ENCODE measurements around the gene RNF220. TPM values are rescaled to one million over a fixed set of nuclear protein-coding genes. Genes with fewer than 3 reads are reported as not detected.

RNF220 gene
- total RNA-seq, 2 donors from 2014 or later: 54.8 to 88.7 TPM

DNA sequence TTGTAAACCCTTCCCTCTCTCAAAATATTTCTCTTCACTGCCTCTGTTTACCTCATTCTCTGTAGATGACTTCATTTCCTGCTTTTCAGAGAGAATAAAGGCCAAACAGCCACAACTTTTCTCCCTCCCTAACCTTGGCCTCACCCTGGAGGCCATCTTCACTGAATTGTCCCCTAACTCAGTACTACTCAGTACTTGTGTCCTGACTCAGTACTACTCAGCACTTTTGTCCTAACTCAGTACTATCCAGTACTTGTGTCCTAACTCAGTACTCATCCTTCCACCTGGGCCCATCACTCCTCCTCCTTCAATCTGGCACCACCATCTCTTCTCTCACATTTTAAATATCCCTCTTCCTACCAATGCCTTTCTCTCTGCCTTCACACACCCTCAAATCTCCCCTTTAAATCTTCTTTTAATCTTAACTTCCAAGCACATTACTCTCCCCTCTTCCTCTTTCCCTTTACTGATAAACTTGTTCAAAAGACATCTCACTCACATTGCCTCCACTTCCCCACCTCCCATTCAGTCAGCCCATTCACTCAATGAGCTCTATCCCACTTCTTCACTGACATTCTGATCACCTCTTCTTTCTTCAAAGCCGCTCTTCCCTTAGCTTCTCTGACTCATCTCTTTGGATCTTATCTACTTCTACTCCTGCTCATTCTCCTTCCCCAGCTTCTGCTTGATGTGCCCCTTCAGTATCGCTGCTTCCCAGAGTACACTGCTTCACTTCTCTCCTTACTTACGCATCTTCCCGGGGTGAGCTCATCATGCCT lies 121.4 kb downstream of the RNF220 start:
- H3K27ac Mint-ChIP-seq: no peak overlapping the region
- peak; percentile 55 for ATAC-seq (replicated peaks)
- H3K4me3 Mint-ChIP-seq: no peak overlapping the region
- no peaks in the 10 kb centered on the region for H3K36me3 Mint-ChIP-seq (ENCODE audit: low read depth)
- H3K4me1 Mint-ChIP-seq: no peaks in the 10 kb centered on the region
- no peaks in the 10 kb centered on the region for H3K9me3 Mint-ChIP-seq
- peaks cover 6% of the 10 kb centered on the region for H3K27me3 Mint-ChIP-seq

- ATAC-seq (replicated peaks): peak; percentile 93
Measured at GRCh38 chr1:44531785-44532566, 126.9 kb downstream of the RNF220 start.

GRCh38 chr1:44532567-44532944 lies 127.5 kb downstream of the RNF220 start:
- Mint-ChIP-seq H3K9me3 (no peaks in the 10 kb centered on the region), H3K27ac (no peak overlapping the region), H3K36me3 (ENCODE audit: low read depth) (no peaks in the 10 kb centered on the region), H3K4me1 (peaks cover 5% of the 10 kb centered on the region), H3K4me3 (no peak overlapping the region), H3K27me3 (peaks cover 28% of the 10 kb centered on the region)
- no peak for ATAC-seq (replicated peaks)

More at GRCh38 chr1:44531785-44532566, 126.9 kb downstream of the RNF220 start:
- peak overlapping the region; percentile 21 for H3K27ac Mint-ChIP-seq
- H3K4me1 Mint-ChIP-seq: peaks cover 5% of the 10 kb centered on the region
- H3K36me3 Mint-ChIP-seq (ENCODE audit: low read depth): no peaks in the 10 kb centered on the region
- no peaks in the 10 kb centered on the region for H3K9me3 Mint-ChIP-seq
- no peak overlapping the region for H3K4me3 Mint-ChIP-seq
- H3K27me3 Mint-ChIP-seq: peaks cover 22% of the 10 kb centered on the region

GRCh38 chr1:44534771-44535170 lies 129.7 kb downstream of the RNF220 start:
- H3K27me3 Mint-ChIP-seq: peaks cover 44% of the 10 kb centered on the region
- peaks cover 5% of the 10 kb centered on the region for H3K4me1 Mint-ChIP-seq
- H3K9me3 Mint-ChIP-seq: no peaks in the 10 kb centered on the region
- no peak overlapping the region for H3K4me3 Mint-ChIP-seq
- H3K36me3 Mint-ChIP-seq (ENCODE audit: low read depth): no peaks in the 10 kb centered on the region
- ATAC-seq (replicated peaks): no peak
- H3K27ac Mint-ChIP-seq: no peak overlapping the region

DNA sequence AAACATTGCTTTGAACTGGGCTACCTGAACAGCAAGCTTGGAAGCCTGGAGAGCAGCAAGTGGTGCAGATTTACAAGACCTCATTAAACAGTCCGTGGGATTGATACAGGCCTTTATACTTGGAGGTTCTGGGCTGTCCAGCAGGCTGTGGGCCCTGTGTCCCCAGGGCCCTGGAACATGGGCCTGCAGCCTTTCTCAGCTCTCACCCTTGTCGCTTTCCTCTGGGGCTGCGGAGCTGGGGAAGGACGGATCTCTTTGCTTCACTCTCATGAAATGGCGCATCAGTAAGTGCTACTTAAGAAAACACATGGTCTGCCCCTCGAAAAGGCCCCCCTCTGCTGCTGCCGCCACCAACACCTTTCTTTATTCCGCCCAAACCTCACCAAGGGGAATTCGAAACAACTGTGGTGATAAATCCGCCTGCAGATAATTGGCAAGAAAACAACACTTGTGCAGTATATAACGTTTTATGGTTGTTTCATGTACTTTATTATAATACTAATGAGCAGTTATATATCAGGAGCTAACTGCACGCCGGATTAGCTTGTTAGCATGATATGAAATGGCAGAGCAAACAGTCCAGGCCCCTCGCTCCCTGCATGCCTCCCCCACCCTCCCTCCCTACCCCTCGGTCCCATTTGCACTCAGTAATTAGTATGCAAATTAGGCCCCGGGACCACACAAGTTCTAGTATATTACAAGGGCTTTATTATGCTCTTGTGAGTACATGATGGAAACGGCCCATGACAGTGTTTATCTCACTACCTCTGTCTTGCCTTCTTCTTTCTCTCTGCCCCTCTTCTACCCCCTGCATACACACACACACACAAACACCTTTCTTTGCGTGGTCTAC lies 131.5 kb downstream of the RNF220 start:
- H3K27me3 Mint-ChIP-seq: peaks cover 49% of the 10 kb centered on the region
- no peaks in the 10 kb centered on the region for H3K9me3 Mint-ChIP-seq
- H3K36me3 Mint-ChIP-seq (ENCODE audit: low read depth): no peaks in the 10 kb centered on the region
- H3K4me1 Mint-ChIP-seq: peaks cover 5% of the 10 kb centered on the region
- no peak overlapping the region for H3K27ac Mint-ChIP-seq
- no peak for ATAC-seq (replicated peaks)
- H3K4me3 Mint-ChIP-seq: no peak overlapping the region

DNA sequence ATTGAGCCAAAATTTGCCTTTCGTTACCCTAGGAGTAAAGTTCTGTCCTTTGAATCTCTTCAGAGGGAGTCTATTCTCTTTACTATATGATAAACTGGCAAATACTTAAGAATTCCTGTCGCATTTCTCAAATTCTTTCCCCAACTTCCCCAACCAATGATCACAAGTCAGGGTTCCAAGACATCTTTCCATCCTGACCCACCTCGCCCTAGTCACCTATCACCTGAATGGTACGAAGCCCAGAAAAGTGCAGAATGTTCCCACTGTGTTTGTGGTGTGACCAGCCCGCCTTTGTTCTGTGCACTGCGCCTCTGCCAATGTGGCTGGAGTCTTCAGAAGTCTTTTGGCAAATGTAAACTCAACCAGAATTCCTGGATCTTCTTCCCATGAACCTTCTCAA lies 132.5 kb downstream of the RNF220 start:
- no peak for ATAC-seq (replicated peaks)
- H3K4me1 Mint-ChIP-seq: no peaks in the 10 kb centered on the region
- H3K9me3 Mint-ChIP-seq: no peaks in the 10 kb centered on the region
- H3K4me3 Mint-ChIP-seq: no peak overlapping the region
- peaks cover 50% of the 10 kb centered on the region for H3K27me3 Mint-ChIP-seq
- H3K36me3 Mint-ChIP-seq (ENCODE audit: low read depth): no peaks in the 10 kb centered on the region
- H3K27ac Mint-ChIP-seq: no peak overlapping the region

- no peaks in the 10 kb centered on the region for H3K9me3 Mint-ChIP-seq
Measured at GRCh38 chr1:44537956-44538355, 132.9 kb downstream of the RNF220 start.

DNA sequence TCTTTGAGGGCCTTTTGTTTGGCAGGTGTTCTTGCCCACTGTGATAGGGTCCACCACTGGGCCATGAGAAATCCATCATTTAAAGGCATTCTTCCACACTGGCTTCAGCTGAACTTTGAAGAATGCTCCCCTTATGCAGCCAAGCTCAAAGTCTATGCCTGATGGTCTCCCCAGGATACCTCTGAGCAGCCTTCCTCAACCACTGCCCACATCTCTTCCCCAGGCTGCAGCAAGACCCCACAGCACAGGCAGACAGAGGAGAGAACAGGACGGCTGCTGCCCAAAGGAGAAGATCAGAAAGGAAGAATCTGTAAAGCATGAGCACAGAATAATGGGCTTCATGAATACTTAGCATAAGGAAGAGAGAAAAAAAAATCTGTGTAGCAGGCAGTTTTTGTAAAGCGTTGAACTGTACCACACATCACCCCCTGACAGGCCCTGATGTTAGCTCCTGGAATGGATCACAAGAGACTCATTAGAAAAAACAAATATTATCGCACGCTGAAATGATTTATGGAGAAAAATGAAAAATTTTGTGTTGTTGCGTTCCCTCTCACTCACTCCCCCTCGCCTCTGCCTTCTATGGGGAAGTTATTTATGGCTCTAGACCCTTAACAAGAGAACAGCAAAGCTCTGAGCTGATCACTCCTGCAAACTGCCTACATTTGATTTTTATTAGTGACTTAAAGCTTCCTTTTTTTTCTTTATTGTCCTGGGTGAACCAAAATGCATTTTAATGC lies 135.1 kb downstream of the RNF220 start:
- no peaks in the 10 kb centered on the region for H3K9me3 Mint-ChIP-seq
- no peak for ATAC-seq (replicated peaks)
- peaks cover 54% of the 10 kb centered on the region for H3K27me3 Mint-ChIP-seq
- no peak overlapping the region for H3K27ac Mint-ChIP-seq
- no peaks in the 10 kb centered on the region for H3K36me3 Mint-ChIP-seq (ENCODE audit: low read depth)
- no peaks in the 10 kb centered on the region for H3K4me1 Mint-ChIP-seq
- no peak overlapping the region for H3K4me3 Mint-ChIP-seq

More at GRCh38 chr1:44537956-44538355, 132.9 kb downstream of the RNF220 start:
- peaks cover 46% of the 10 kb centered on the region for H3K27me3 Mint-ChIP-seq
- no peak for ATAC-seq (replicated peaks)
- H3K36me3 Mint-ChIP-seq (ENCODE audit: low read depth): no peaks in the 10 kb centered on the region
- H3K4me1 Mint-ChIP-seq: no peaks in the 10 kb centered on the region
- no peak overlapping the region for H3K27ac Mint-ChIP-seq
- H3K4me3 Mint-ChIP-seq: no peak overlapping the region

GRCh38 chr1:44542420-44543063 lies 137.5 kb downstream of the RNF220 start:
- peaks cover 58% of the 10 kb centered on the region for H3K27me3 Mint-ChIP-seq
- H3K9me3 Mint-ChIP-seq: no peaks in the 10 kb centered on the region
- H3K36me3 Mint-ChIP-seq (ENCODE audit: low read depth): no peaks in the 10 kb centered on the region

GRCh38 chr1:44543064-44543744 lies 138.1 kb downstream of the RNF220 start:
- no peaks in the 10 kb centered on the region for H3K9me3 Mint-ChIP-seq
- no peak for ATAC-seq (replicated peaks)
- no peaks in the 10 kb centered on the region for H3K36me3 Mint-ChIP-seq (ENCODE audit: low read depth)
- H3K27ac Mint-ChIP-seq: no peak overlapping the region
- H3K4me1 Mint-ChIP-seq: no peaks in the 10 kb centered on the region
- H3K4me3 Mint-ChIP-seq: no peak overlapping the region
- H3K27me3 Mint-ChIP-seq: peaks cover 58% of the 10 kb centered on the region

More at GRCh38 chr1:44542420-44543063, 137.5 kb downstream of the RNF220 start:
- Mint-ChIP-seq H3K4me3 (no peak overlapping the region), H3K27ac (no peak overlapping the region), H3K4me1 (no peaks in the 10 kb centered on the region)
- ATAC-seq (replicated peaks): no peak

DNA sequence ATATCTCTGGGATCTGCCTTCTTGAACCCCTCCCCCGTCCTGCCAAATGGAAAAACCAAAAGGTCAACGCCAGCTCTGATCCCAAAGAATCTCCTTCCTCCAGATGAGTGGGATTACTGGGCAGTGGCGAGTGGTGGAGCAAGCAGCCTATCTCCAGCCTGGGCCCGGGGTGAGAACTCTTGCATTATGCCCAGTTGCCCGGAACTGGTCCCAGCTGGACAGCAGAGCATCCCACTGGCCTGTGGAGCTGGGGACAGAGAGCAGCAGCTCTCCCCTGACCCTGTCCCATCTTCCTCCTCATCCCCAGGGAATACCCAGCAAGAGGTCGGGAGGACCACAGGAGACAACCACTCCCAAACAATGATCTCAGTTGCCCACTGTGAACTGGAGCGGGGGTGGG lies 138.7 kb downstream of the RNF220 start:
- H3K4me1 Mint-ChIP-seq: no peaks in the 10 kb centered on the region
- H3K9me3 Mint-ChIP-seq: no peaks in the 10 kb centered on the region
- no peaks in the 10 kb centered on the region for H3K36me3 Mint-ChIP-seq (ENCODE audit: low read depth)
- no peak overlapping the region for H3K4me3 Mint-ChIP-seq
- no peak overlapping the region for H3K27ac Mint-ChIP-seq
- peaks cover 57% of the 10 kb centered on the region for H3K27me3 Mint-ChIP-seq
- ATAC-seq (replicated peaks): no peak

DNA sequence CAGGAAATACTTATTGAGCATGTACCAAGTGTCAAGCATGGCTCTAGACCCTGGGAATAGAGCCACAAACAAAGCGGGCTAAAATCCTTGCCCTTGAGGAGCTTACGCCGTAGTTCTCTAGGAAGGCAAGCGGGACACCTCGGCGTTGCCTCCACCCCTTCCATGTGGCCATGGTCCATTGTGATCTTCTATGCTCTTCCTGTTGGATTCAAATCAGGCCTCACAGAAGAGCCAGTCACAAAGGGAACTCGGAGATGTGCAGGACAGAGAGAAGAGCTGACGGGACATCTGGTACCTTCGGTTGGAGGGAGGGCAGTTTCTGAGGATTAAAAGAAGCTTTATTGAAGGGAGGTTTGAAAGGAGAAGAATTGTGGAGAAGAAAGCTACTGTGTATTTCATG lies 139.9 kb downstream of the RNF220 start:
- Mint-ChIP-seq H3K27ac (no peak overlapping the region), H3K36me3 (ENCODE audit: low read depth) (no peaks in the 10 kb centered on the region), H3K9me3 (no peaks in the 10 kb centered on the region), H3K4me1 (no peaks in the 10 kb centered on the region), H3K4me3 (no peak overlapping the region), H3K27me3 (peaks cover 49% of the 10 kb centered on the region)
- ATAC-seq (replicated peaks): no peak

- ATAC-seq (replicated peaks): peak; percentile 32
- Mint-ChIP-seq H3K27ac (no peak overlapping the region), H3K9me3 (no peaks in the 10 kb centered on the region), H3K4me1 (no peaks in the 10 kb centered on the region), H3K36me3 (ENCODE audit: low read depth) (no peaks in the 10 kb centered on the region), H3K27me3 (peaks cover 42% of the 10 kb centered on the region), H3K4me3 (no peak overlapping the region)
Measured at GRCh38 chr1:44545961-44546360, 140.9 kb downstream of the RNF220 start.
